ENCODE results near the gene PAOX. TPM values are rescaled to one million over a fixed set of nuclear protein-coding genes. Genes with fewer than 3 reads are reported as not detected.

PAOX gene
- total and polyA plus RNA-seq, 2 experiments from 2014 or later: 4.1 to 8.7 TPM

DNA sequence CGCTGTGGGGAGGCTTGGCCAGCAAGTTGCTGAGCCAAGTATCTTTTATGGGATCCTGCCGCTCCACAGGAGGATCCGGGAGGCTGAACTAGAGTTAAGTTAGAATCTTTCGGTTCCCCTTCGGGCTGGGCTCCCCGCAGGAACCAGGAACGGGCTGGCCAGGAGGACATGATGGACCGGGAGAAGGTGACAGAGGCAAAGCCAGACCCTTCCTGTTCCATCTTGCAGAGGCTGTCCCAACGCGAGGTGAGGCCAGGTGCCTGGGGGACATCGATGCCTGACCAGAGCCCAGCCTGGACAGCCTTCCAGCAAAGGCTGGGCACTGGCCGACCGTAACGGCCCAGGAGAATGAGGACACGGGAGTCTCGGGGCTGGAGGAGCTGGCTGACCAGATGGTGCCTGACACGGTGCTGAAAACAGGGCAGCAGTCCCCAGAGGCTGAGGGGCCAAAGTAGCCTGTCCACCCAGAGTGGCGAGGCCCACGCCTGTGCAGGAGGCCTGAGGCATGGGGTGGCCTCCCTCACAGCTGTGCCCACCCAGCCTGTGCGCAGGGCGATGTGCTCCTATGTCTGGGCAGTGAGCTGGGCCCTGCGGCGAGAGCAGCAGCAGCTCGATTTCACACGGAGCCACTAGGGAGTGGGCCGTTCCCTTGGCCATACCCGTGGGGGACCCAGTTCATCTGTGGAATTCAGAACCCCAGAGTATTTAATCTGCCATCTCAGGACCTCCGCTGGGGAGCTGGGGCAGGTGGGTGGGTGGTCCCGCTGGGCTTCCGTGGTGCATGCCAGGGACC, 1.8 kb upstream of the PAOX start:
- peak overlapping the region; percentile 45; the same call in 2 of the 3 replicates for H3K4me3 Mint-ChIP-seq
- Histone ChIP-seq H3K36me3 (ENCODE audit: insufficient read depth) (no peaks in the 10 kb centered on the region), H3K4me3 (peak overlapping the region; percentile 74; the same call in 1 of the 2 replicates), H3K9me2 (ENCODE audit: insufficient read depth) (no peaks in the 10 kb centered on the region), H2AFZ (no peak overlapping the region), H3K79me2 (replicated peaks; ENCODE audit: insufficient read depth) (no peaks in the 10 kb centered on the region), H3K27me3 (ENCODE audit: insufficient read depth) (peaks cover 60% of the 10 kb centered on the region), H3F3A (replicated peaks; ENCODE audit: low read depth) (0 out of 2 replicates have a peak, but pooled peaks cover 3% of the 10 kb centered on the region), H4K20me1 (replicated peaks; ENCODE audit: insufficient read depth) (no peaks in the 10 kb centered on the region; the same call in 1 of the 2 replicates), H3K27ac (ENCODE audit: low read depth) (no peak overlapping the region), H3K4me2 (peak overlapping the region; percentile 96), H3K4me1 (ENCODE audit: insufficient read depth) (peaks cover 5% of the 10 kb centered on the region; the same call in 1 of the 2 replicates)
- peaks cover 41% of the 10 kb centered on the region for H3K27me3 Mint-ChIP-seq (ENCODE audit: insufficient read depth, low read depth, poor library complexity)
- no peak for ATAC-seq
- no peak for DNase-seq (ENCODE audit: low spot score)
- H3K27ac Mint-ChIP-seq: no peak overlapping the region
- H3K9me3 Mint-ChIP-seq: no peaks in the 10 kb centered on the region; the same call in 2 of the 3 replicates
- H3K4me1 Mint-ChIP-seq: peaks cover 2% of the 10 kb centered on the region; the same call in 2 of the 3 replicates
- H3K36me3 Mint-ChIP-seq (ENCODE audit: low read depth): no peaks in the 10 kb centered on the region
- TF ChIP-seq POLR2AphosphoS5 (IDR thresholded peaks at IDR 0.05; ENCODE audit: low read depth) (no peak), EZH2phosphoT487 (IDR thresholded peaks at IDR 0.05; ENCODE audit: unreplicated experiment) (no peak), CREB1 (CRISPR knock-in tag; IDR thresholded peaks at IDR 0.05; ENCODE audit: low read depth) (no peak), ZNF462 (CRISPR knock-in tag; IDR thresholded peaks at IDR 0.05) (no peak), NANOG (IDR thresholded peaks at IDR 0.05; ENCODE audit: borderline replicate concordance) (no peak), ETS1 (IDR thresholded peaks at IDR 0.05) (no peak)
- TF ChIP-seq, protein P1, sequence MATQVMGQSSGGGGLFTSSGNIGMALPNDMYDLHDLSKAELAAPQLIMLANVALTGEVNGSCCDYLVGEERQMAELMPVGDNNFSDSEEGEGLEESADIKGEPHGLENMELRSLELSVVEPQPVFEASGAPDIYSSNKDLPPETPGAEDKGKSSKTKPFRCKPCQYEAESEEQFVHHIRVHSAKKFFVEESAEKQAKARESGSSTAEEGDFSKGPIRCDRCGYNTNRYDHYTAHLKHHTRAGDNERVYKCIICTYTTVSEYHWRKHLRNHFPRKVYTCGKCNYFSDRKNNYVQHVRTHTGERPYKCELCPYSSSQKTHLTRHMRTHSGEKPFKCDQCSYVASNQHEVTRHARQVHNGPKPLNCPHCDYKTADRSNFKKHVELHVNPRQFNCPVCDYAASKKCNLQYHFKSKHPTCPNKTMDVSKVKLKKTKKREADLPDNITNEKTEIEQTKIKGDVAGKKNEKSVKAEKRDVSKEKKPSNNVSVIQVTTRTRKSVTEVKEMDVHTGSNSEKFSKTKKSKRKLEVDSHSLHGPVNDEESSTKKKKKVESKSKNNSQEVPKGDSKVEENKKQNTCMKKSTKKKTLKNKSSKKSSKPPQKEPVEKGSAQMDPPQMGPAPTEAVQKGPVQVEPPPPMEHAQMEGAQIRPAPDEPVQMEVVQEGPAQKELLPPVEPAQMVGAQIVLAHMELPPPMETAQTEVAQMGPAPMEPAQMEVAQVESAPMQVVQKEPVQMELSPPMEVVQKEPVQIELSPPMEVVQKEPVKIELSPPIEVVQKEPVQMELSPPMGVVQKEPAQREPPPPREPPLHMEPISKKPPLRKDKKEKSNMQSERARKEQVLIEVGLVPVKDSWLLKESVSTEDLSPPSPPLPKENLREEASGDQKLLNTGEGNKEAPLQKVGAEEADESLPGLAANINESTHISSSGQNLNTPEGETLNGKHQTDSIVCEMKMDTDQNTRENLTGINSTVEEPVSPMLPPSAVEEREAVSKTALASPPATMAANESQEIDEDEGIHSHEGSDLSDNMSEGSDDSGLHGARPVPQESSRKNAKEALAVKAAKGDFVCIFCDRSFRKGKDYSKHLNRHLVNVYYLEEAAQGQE (IDR thresholded peaks at IDR 0.05; ENCODE audit: unreplicated experiment): no peak

All from GM23338 (cell line).